SKM-1 (cell line): ENCODE measurements around the gene SGF29.
A peak's percentile ranks its signal among the peaks of the same experiment; 100 is the strongest.
"Not testable (repeated sequence)": the region's sequence is repeated elsewhere in the genome, so short reads cannot be mapped to it uniquely, and the experiment has no call there.

Experiments
- DNase-seq: peaks from one replicate; lab custom pipeline; 2025; ENCODE audit not compliant: unreplicated experiment; lab: John Stamatoyannopoulos, UW

Gene SGF29

GRCh38 chr16:28532940-28533647 lies 20.6 kb upstream of the SGF29 start:
- DNase-seq, result no peak

- DNase-seq, result peak; percentile 93
Observed at GRCh38 chr16:28534542-28535373, 19.0 kb upstream of the SGF29 start.

GRCh38 chr16:28537076-28537475 lies 16.6 kb upstream of the SGF29 start:
- DNase-seq, result no peak

GRCh38 chr16:28537964-28538732 lies 15.6 kb upstream of the SGF29 start:
- no peak for DNase-seq

GRCh38 chr16:28538733-28539596 lies 14.8 kb upstream of the SGF29 start, which contains the start of gene NUPR1:
Gene NUPR1 (minus strand): TSS chr16:28538974. CDS start chr16:28538907, 67 bp downstream.
- no peak for DNase-seq

- no peak for DNase-seq
Observed at GRCh38 chr16:28540346-28540745, 13.4 kb upstream of the SGF29 start.

GRCh38 chr16:28542646-28543045 lies 11.1 kb upstream of the SGF29 start:
- DNase-seq, result no peak

DNA sequence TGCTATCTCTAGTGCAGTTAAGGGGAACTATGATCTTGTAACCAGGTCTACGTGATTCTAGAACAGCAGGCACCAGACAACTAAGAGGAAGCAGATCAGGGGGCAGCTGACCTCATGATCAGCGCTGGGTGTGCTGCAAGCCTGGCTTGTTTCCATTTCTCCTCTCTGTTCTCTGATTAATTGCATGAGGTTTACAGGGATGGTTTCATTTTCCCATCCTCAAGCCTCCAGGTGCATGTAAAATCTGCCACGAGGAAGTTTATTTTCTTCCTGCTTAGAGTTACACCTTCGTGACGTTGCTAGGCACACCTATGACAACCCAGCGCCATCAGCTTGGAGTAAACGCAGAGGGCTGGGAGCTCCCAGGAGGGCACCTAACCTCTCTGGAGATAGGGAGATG lies 10.6 kb upstream of the SGF29 start:
- peak; percentile 93 for DNase-seq

GRCh38 chr16:28544998-28545397 lies 8.7 kb upstream of the SGF29 start:
- DNase-seq, result no peak

GRCh38 chr16:28545964-28546363 lies 7.8 kb upstream of the SGF29 start:
- not testable (repeated sequence) for DNase-seq

DNA sequence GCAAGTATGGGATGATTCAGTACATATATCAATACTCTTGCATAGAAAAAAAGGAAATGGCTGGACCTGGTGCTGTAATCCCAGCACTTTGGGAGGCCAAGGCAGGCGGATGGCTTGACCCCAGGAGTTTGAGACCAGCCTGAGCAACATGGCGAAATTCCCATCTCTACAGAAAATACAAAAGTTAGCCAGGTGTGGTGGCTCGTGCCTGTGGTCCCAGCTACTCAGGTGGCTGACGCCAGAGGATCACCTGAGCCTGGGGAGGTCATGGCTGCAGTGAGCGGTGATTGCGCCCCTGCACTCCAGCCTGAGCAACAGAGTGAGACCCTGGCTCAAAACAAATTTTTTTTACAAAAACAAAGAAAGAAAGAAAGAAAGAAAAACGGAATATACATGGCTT lies 7.1 kb upstream of the SGF29 start:
- DNase-seq, result no peak

DNA sequence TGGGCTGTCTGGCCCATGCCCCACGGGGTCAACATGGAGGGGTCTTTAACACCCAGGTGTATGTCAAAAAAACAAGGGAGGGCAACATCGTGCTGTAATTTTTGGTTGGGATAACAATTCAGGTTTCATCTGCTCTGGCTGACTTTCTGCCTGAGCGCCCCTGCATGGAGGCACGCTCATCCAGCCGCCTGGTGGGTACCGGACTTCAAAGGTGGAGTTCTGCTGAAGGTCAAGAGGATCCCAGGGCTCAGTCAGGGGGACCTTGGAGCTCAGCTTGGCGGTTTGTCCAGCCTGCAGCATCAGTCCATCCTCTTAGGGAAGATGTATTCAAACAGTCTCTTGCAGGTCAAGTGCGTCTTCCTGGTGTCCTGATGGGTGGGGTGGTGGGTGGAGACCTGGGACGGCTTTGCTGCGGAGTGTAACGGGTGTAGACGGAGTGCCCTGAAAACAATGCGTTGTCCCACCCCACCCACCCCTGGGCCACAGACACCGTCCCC lies 5.4 kb upstream of the SGF29 start:
- DNase-seq, result no peak

DNA sequence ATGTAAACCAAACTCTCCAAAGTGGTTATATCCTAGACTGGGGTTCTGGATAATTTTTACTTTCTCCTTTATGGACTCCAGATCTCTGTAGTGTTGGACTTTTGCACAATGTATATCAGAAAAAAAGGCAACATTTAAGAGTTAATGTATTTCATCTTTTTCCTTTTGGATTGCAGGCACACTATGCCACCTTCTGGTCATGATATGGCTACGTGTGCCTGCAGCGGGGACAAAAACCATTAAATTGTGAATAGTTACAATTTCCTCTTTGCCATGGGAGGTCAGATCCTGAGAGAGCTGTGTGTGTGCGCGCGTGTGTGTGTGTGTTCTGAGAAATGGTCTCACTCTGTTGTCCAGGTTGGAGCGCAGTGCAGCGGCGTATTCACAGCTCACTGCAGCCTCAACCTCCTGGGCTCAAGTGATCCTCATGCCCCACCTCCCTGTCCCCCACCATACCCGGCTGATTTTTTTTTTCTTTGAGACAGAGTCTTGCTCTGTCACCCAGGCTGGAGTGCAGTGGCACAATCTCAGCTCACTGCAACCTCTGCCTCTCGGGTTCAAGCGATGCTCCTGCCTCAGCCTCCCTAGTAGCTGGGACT lies 4.3 kb upstream of the SGF29 start:
- peak; percentile 48 for DNase-seq

- no peak for DNase-seq
Observed at GRCh38 chr16:28554634-28555423, 1.1 kb downstream of the SGF29 start.

DNA sequence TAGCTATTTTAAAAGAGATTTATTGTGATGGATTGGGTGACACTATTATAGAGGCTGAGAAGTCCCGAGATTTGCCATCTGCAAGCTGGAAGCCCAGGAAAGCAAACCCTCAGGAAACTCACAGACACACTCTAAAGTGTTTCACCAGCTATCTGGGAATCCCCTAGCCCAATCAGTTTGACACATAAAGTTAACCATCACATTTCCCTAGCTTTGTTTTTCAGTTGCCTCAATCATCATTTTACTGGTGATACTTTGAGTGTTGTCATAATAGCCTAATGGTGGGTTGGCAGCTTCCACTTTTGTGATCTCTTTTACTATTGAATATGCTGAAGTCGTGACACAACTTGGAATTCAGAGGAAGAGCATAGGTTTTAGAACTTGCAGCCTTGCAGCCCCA lies 1.8 kb downstream of the SGF29 start:
- DNase-seq, result no peak

DNA sequence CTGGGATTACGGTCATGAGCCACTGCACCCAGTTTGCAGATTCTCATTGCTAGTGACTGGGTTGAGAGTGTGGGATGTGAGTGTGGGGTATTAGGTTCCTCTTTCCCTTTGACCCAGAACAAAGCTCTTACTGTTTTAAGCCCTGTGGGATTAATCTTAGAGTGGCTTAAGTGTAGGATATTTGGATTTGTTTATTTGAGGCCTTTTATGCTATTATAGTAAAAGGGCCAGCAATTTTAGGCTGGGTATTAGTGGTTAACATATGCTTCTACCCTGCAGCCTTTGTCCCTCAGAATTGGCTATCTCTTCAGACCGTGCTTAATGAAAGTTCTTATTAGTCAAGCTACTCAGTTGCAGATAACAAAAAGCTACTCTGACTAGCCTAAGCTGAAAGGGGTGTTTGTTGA lies 3.2 kb downstream of the SGF29 start:
- no peak for DNase-seq

DNA sequence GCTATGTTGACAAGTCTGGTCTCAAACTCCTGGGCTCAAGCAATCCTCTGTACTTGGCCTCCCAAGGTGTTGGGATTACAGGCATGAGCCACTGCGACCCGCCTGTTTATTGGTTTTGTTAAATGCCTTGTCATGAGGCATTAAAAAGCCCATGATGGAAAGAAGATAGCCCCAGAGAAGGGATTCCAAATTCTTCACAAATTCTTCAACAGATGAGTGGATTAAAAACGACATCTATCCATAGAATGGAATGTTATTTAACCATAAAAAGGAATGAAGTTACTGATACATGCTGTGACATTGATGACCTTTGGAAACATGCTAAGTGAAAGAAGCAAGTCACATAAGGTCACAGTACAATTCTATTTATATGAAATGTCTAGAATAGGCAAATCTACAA lies 4.7 kb downstream of the SGF29 start:
- DNase-seq, result no peak

- DNase-seq, result no peak
Observed at GRCh38 chr16:28561557-28562187, 8.0 kb downstream of the SGF29 start.

DNA sequence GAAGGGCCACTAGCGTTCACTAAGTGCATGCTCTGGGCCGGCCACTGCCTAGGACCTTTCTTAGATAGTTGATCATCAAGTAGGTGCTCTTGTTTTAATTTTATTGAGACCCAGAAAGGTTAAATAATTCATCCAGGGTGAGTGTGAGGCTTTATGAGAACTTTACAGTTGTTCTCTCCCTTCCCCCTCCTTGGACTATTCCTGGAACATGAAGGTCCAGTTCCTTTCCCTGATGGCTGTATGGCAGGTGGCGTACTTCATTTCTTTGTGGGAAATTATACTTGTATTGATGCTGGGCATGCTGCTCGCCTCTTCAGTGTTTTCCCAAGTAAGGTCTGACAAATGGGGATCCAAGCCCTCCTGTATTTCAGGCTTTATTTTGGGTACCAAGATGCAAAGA lies 8.5 kb downstream of the SGF29 start:
- no peak for DNase-seq
